ENCODE data around the gene JUP. TPM values are rescaled to one million over a fixed set of nuclear protein-coding genes. Genes with fewer than 3 reads are reported as not detected.

The JUP gene
- total and polyA plus RNA-seq, 9 donors: 18.6 to 65.2 (median 36.1) TPM

DNA sequence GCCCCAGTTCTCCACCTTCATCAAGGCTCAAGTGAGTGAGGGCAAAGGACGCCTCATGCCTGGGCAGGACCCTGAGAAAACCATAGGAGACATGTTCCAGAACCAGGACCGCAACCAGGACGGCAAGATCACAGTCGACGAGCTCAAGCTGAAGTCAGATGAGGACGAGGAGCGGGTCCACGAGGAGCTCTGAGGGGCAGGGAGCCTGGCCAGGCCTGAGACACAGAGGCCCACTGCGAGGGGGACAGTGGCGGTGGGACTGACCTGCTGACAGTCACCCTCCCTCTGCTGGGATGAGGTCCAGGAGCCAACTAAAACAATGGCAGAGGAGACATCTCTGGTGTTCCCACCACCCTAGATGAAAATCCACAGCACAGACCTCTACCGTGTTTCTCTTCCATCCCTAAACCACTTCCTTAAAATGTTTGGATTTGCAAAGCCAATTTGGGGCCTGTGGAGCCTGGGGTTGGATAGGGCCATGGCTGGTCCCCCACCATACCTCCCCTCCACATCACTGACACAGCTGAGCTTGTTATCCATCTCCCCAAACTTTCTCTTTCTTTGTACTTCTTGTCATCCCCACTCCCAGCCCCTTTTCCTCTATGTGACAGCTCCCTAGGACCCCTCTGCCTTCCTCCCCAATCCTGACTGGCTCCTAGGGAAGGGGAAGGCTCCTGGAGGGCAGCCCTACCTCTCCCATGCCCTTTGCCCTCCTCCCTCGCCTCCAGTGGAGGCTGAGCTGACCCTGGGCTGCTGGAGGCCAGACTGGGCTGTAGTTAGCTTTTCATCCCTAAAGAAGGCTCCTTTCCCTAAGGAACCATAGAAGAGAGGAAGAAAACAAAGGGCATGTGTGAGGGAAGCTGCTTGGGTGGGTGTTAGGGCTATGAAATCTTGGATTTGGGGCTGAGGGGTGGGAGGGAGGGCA, 36.0 kb upstream of the JUP start:
- H3K4me1 ChIP-seq (ENCODE audit: control insufficient read depth, insufficient read depth, low read length): no peaks in the 10 kb centered on the region
- no peak for DNase-seq
- H3K27ac ChIP-seq (ENCODE audit: low read length): no peak overlapping the region
- WGBS (ENCODE audit: insufficient coverage): 75% methylated on average over 10 of the region's 12 CpGs
- no peaks in the 10 kb centered on the region for H3K27me3 ChIP-seq (ENCODE audit: control insufficient read depth, insufficient read depth, low read length)
- peaks cover 67% of the 10 kb centered on the region for H3K36me3 ChIP-seq (ENCODE audit: control insufficient read depth, insufficient read depth, low read length)
- H3K4me3 ChIP-seq (ENCODE audit: low read length): no peak overlapping the region
- H3K9me3 ChIP-seq (replicated peaks; ENCODE audit: control insufficient read depth, low read depth, low read length): no peaks in the 10 kb centered on the region

GRCh38 chr17:41821776-41822175, 35.3 kb upstream of the JUP start:
- WGBS (ENCODE audit: insufficient coverage): 89% methylated on average over 4 of the region's 14 CpGs
- Histone ChIP-seq H3K36me3 (ENCODE audit: control insufficient read depth, insufficient read depth, low read length) (peaks cover 64% of the 10 kb centered on the region), H3K9me3 (replicated peaks; ENCODE audit: control insufficient read depth, low read depth, low read length) (no peaks in the 10 kb centered on the region)

DNA sequence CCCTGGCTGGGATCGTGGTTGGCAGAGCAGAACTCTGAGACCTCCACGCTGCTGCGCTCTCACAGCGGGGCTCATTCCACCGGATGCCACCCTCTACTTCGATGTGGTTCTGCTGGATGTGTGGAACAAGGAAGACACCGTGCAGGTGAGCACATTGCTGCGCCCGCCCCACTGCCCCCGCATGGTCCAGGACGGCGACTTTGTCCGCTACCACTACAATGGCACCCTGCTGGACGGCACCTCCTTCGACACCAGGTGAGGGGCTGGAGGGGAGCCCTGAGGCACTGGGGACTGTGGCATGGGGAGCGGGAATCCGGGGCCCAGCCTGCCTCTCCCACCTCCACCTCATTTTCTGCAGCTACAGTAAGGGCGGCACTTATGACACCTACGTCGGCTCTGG, 31.5 kb upstream of the JUP start:
- Histone ChIP-seq H3K27ac (ENCODE audit: low read length) (no peak overlapping the region), H3K4me1 (ENCODE audit: control insufficient read depth, insufficient read depth, low read length) (peaks cover 13% of the 10 kb centered on the region), H3K27me3 (ENCODE audit: control insufficient read depth, insufficient read depth, low read length) (no peaks in the 10 kb centered on the region), H3K36me3 (ENCODE audit: control insufficient read depth, insufficient read depth, low read length) (peaks cover 43% of the 10 kb centered on the region), H3K9me3 (replicated peaks; ENCODE audit: control insufficient read depth, low read depth, low read length) (no peaks in the 10 kb centered on the region), H3K4me3 (ENCODE audit: low read length) (no peak overlapping the region)
- no peak for DNase-seq
- WGBS (ENCODE audit: insufficient coverage): 100% methylated on average over 14 of the region's 20 CpGs

More at GRCh38 chr17:41821776-41822175, 35.3 kb upstream of the JUP start:
- Histone ChIP-seq H3K27ac (ENCODE audit: low read length) (no peak overlapping the region), H3K27me3 (ENCODE audit: control insufficient read depth, insufficient read depth, low read length) (no peaks in the 10 kb centered on the region), H3K4me3 (ENCODE audit: low read length) (no peak overlapping the region), H3K4me1 (ENCODE audit: control insufficient read depth, insufficient read depth, low read length) (no peaks in the 10 kb centered on the region)
- no peak for DNase-seq

DNA sequence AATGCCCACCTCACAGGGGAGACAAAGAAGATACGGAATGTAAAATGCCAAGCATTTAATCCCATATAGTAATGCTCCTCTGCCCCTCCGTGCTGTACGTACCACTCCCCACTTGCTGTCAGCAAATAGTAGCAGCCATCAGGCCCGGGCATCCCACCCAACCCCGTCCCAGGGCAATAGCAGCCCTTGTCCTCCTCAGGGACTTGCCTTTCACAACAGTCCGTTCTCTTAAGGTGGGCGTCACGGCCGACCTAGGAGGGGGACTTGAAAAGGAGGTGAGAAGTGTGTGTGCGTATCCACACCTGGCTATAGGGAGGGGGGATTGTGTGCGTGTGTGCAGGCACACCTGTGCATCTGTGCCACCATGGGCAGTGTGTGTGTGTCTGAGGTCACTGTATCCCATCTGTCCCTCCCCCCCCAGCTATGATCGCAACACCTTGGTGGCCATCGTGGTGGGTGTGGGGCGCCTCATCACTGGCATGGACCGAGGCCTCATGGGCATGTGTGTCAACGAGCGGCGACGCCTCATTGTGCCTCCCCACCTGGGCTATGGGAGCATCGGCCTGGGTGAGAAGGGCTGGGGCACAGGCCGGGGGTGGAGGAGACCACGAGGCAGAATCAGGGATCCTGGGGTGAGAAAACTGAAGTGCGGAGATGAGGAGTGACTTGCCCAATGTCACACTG, 30.3 kb upstream of the JUP start:
- 91% methylated on average over 17 of the region's 23 CpGs for WGBS (ENCODE audit: insufficient coverage)
- Histone ChIP-seq H3K4me3 (ENCODE audit: low read length) (no peak overlapping the region), H3K9me3 (replicated peaks; ENCODE audit: control insufficient read depth, low read depth, low read length) (no peaks in the 10 kb centered on the region), H3K27ac (ENCODE audit: low read length) (no peak overlapping the region), H3K36me3 (ENCODE audit: control insufficient read depth, insufficient read depth, low read length) (peaks cover 32% of the 10 kb centered on the region), H3K4me1 (ENCODE audit: control insufficient read depth, insufficient read depth, low read length) (peaks cover 20% of the 10 kb centered on the region), H3K27me3 (ENCODE audit: control insufficient read depth, insufficient read depth, low read length) (no peaks in the 10 kb centered on the region)
- no peak for DNase-seq

DNA sequence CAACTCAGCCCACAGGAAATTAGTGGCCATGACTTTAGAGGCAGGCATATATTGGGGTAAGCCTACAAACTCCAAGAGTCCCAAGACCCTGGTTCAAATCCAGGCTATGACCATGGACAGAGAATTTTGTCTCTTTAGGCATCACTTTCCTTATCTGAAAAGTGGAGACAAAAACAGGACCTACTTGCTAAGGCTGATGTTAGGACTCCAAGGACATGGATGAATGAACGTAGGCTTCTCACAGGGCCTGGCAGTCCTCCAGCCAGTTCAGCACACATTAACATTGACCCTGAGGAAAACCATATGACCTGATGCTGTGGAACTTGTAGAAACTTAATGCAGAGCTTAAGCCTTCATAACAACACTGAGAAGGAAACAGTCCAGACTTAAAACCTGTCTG, 27.7 kb upstream of the JUP start:
- no peaks in the 10 kb centered on the region for H3K9me3 ChIP-seq (replicated peaks; ENCODE audit: control insufficient read depth, low read depth, low read length)
- H3K4me1 ChIP-seq (ENCODE audit: control insufficient read depth, insufficient read depth, low read length): peaks cover 33% of the 10 kb centered on the region
- peaks cover 20% of the 10 kb centered on the region for H3K36me3 ChIP-seq (ENCODE audit: control insufficient read depth, insufficient read depth, low read length)
- peaks cover 2% of the 10 kb centered on the region for H3K27me3 ChIP-seq (ENCODE audit: control insufficient read depth, insufficient read depth, low read length)
- H3K4me3 ChIP-seq (ENCODE audit: low read length): peak overlapping the region; percentile 83
- 0% methylated on average over 1 of the region's 1 CpG for WGBS (ENCODE audit: insufficient coverage)
- no peak for DNase-seq
- H3K27ac ChIP-seq (ENCODE audit: low read length): peak overlapping the region; percentile 90

DNA sequence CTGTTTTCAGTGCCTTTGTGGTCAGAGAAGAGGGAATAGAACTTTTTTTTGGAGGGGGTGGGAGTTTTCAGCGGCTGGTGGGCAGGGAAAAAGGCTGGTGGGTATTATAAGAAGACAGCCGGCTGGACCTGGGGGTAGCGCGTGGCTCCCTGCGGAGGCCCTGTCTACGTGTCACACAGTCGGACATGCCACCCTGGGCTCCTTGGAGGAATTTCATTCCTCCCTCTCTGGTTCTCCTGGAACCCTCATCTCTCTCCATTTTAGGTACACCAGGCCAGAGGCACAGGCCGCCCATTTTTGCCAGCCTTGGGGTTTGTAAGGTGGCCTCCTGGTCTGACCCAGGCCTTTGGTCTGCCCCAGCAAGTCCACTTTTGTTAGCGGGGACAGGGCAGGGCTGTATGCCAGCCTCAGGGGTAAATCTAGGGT, 27.2 kb upstream of the JUP start:
- DNase-seq: no peak
- Histone ChIP-seq H3K9me3 (replicated peaks; ENCODE audit: control insufficient read depth, low read depth, low read length) (no peaks in the 10 kb centered on the region), H3K27me3 (ENCODE audit: control insufficient read depth, insufficient read depth, low read length) (peaks cover 2% of the 10 kb centered on the region), H3K4me1 (ENCODE audit: control insufficient read depth, insufficient read depth, low read length) (peaks cover 33% of the 10 kb centered on the region), H3K36me3 (ENCODE audit: control insufficient read depth, insufficient read depth, low read length) (peaks cover 24% of the 10 kb centered on the region), H3K4me3 (ENCODE audit: low read length) (peak overlapping the region; percentile 83), H3K27ac (ENCODE audit: low read length) (peak overlapping the region; percentile 90)
- WGBS (ENCODE audit: insufficient coverage): 0% methylated on average over 1 of the region's 9 CpGs

DNA sequence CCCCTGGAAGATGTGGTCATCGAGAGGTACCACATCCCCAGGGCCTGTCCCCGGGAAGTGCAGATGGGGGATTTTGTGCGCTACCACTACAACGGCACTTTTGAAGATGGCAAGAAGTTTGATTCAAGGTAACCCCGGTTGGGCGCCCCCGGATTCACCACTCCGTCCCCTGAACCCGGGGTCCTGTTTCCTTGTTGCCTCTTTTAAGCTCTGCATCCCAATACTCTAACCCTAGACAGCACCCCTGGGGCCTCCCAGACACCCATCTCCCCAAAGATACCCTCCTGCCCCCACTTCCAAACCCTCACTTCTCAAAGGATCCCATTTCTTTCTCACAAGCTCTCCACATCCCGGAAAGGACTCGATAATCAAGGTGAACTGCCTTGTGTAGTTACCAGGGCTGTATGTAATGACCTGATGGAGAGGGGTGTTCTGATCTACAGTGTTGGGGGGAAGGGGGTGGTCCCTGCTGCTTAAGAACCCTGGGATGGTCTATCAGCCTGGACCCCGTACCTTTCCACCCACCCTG, 26.7 kb upstream of the JUP start:
- Histone ChIP-seq H3K9me3 (replicated peaks; ENCODE audit: control insufficient read depth, low read depth, low read length) (no peaks in the 10 kb centered on the region), H3K4me3 (ENCODE audit: low read length) (peak overlapping the region; percentile 83), H3K27me3 (ENCODE audit: control insufficient read depth, insufficient read depth, low read length) (peaks cover 2% of the 10 kb centered on the region), H3K4me1 (ENCODE audit: control insufficient read depth, insufficient read depth, low read length) (peaks cover 33% of the 10 kb centered on the region), H3K36me3 (ENCODE audit: control insufficient read depth, insufficient read depth, low read length) (peaks cover 26% of the 10 kb centered on the region), H3K27ac (ENCODE audit: low read length) (peak overlapping the region; percentile 90)
- WGBS (ENCODE audit: insufficient coverage): 3% methylated on average over 8 of the region's 12 CpGs
- no peak for DNase-seq

GRCh38 chr17:41812381-41813151, 26.1 kb upstream of the JUP start, which contains the start of gene FKBP10:
Gene FKBP10, plus strand, starts transcription at chr17:41813004. Its CDS starts 31 bp downstream, at chr17:41813035.
- no peaks in the 10 kb centered on the region for H3K9me3 ChIP-seq (replicated peaks; ENCODE audit: control insufficient read depth, low read depth, low read length)
- 0% methylated on average over 16 of the region's 35 CpGs for WGBS (ENCODE audit: insufficient coverage)
- H3K4me3 ChIP-seq (ENCODE audit: low read length): peak within 1 kb of the TSS; percentile 83

GRCh38 chr17:41811549-41812380, 25.3 kb upstream of the JUP start, which contains the start of gene P3H4:
Gene P3H4, minus strand, starts transcription at chr17:41811949. Its CDS starts 34 bp downstream, at chr17:41811915.
- Histone ChIP-seq H3K4me3 (ENCODE audit: low read length) (peak within 1 kb of the TSS; percentile 83), H3K9me3 (replicated peaks; ENCODE audit: control insufficient read depth, low read depth, low read length) (no peaks in the 10 kb centered on the region), H3K4me1 (ENCODE audit: control insufficient read depth, insufficient read depth, low read length) (peaks cover 33% of the 10 kb centered on the region), H3K36me3 (ENCODE audit: control insufficient read depth, insufficient read depth, low read length) (peaks cover 27% of the 10 kb centered on the region), H3K27me3 (ENCODE audit: control insufficient read depth, insufficient read depth, low read length) (peaks cover 2% of the 10 kb centered on the region), H3K27ac (ENCODE audit: low read length) (peak within 1 kb of the TSS; percentile 90)
- under 1% methylated on average over 91 of the region's 96 CpGs for WGBS (ENCODE audit: insufficient coverage)
- DNase-seq: peak; percentile 93

More at GRCh38 chr17:41812381-41813151, 26.1 kb upstream of the JUP start, which contains the start of gene FKBP10:
- Histone ChIP-seq H3K27ac (ENCODE audit: low read length) (peak within 1 kb of the TSS; percentile 90), H3K27me3 (ENCODE audit: control insufficient read depth, insufficient read depth, low read length) (peaks cover 2% of the 10 kb centered on the region), H3K36me3 (ENCODE audit: control insufficient read depth, insufficient read depth, low read length) (peaks cover 25% of the 10 kb centered on the region), H3K4me1 (ENCODE audit: control insufficient read depth, insufficient read depth, low read length) (peaks cover 33% of the 10 kb centered on the region)
- peak; percentile 97 for DNase-seq
